GM12878 (cell line): ENCODE measurements around the gene ZNF682. TPM values are rescaled to one million over a fixed set of nuclear protein-coding genes. Genes with fewer than 3 reads are reported as not detected.

Experiments used
- ATAC-seq: fragments of 200-7000 bp; cut with Tn5 transposase; 3 replicates; pipeline ENCODE4 v1.9.1; 2020; ENCODE audit warnings: mild to moderate bottlenecking, moderate library complexity
- BruUV-seq: library from RNA; stranded (reverse); fragments of 400-500 nt; replicated peaks from 2 replicates; lab custom pipeline; 2021; lab: Mats Ljungman, UMichigan
- CTCF ChIA-PET: fragments of 300-600 bp; sonication (Branson Sonifier 250); formaldehyde crosslinking; extraction: SDS; loops from one replicate; lab custom pipeline; 2021; ENCODE audit warnings: inconsistent platforms; lab: Yijun Ruan, JAX
- POLR2A ChIA-PET: fragments of 350-600 bp; formaldehyde crosslinking; extraction: SDS; loops from one replicate; lab custom pipeline; 2021; ENCODE audit warnings: inconsistent platforms; lab: Charles Lee
- RAD21 ChIA-PET: fragments of 300-600 bp; sonication (Branson Sonifier 250); formaldehyde crosslinking; loops from one replicate; lab custom pipeline; 2023; ENCODE audit warnings: antibody characterized with exemption; ENCODE audit not compliant: unreplicated experiment; lab: Charles Lee
- SMC1A ChIA-PET: fragments of 300-600 bp; sonication (Branson Sonifier 250); formaldehyde crosslinking; loops from one replicate; lab custom pipeline; 2023; ENCODE audit not compliant: unreplicated experiment, uncharacterized antibody; lab: Charles Lee
- DNase-seq: peaks from one replicate; pipeline ENCODE4 v3.0.0-alpha.2; 2011; ENCODE audit warnings: low read depth, low spot score
- FAIRE-seq: peaks from 3 replicates; lab custom pipeline; 2011; peaks lifted over from hg19 to GRCh38; lab: Jason Lieb, UNC
- H2AFZ ChIP-seq: 2 replicates; pipeline ENCODE4 v1.6.0; 2011; ENCODE audit warnings: low read depth, low read length, control low read depth; ENCODE audit not compliant: control insufficient read depth
- H3K27ac ChIP-seq: 2 replicates; pipeline ENCODE4 v1.5.1; 2011; ENCODE audit warnings: control low read depth; ENCODE audit not compliant: control insufficient read depth, insufficient read depth
- H3K27me3 ChIP-seq, 2 experiments: replicated peaks in 1 of 2; 2 replicates each; pipeline versions ENCODE4 v1.6.0 to v1.6.1; 2011; ENCODE audit warnings: low read length in 1 of 2; ENCODE audit not compliant: control insufficient read depth in 2 of 2, insufficient read depth in 2 of 2
- H3K36me3 ChIP-seq, 2 experiments: 2 replicates each; pipeline ENCODE4 v1.5.1; 2011; ENCODE audit warnings: low read length in 1 of 2; ENCODE audit not compliant: control insufficient read depth in 2 of 2, insufficient read depth in 2 of 2
- H3K4me1 ChIP-seq: 2 replicates; pipeline ENCODE4 v1.6.1; 2011; ENCODE audit warnings: mild to moderate bottlenecking, low read length, moderate library complexity, mixed read lengths; ENCODE audit not compliant: control insufficient read depth, insufficient read depth
- H3K4me2 ChIP-seq: 2 replicates; pipeline ENCODE4 v1.6.0; 2011; ENCODE audit warnings: control low read depth; ENCODE audit not compliant: control insufficient read depth, insufficient read depth
- H3K4me3 ChIP-seq: fragments of 200-600 bp; sonication (generic); 2 replicates; pipeline ENCODE4 v1.5.1; 2016
- H3K79me2 ChIP-seq: 2 replicates; pipeline ENCODE4 v1.6.0; 2011; ENCODE audit warnings: low read length; ENCODE audit not compliant: control insufficient read depth, insufficient read depth
- H3K9ac ChIP-seq: 2 replicates; pipeline ENCODE4 v1.8.0; 2011; ENCODE audit warnings: low read length, control low read depth, mixed read lengths; ENCODE audit not compliant: control insufficient read depth, insufficient read depth
- H3K9me3 ChIP-seq: replicated peaks from 3 replicates; pipeline ENCODE4 v1.5.1; 2011; ENCODE audit warnings: mild to moderate bottlenecking, low read length; ENCODE audit not compliant: control insufficient read depth, insufficient read depth
- H4K20me1 ChIP-seq: 2 replicates; pipeline ENCODE4 v1.6.0; 2011; ENCODE audit not compliant: control insufficient read depth, insufficient read depth
- HSF1 ChIP-seq: fragments of 150-350 bp; IDR thresholded peaks from 2 replicates; pipeline ENCODE4 v1.6.1; 2014; ENCODE audit warnings: mild to moderate bottlenecking, low read depth, low read length
- REST ChIP-seq: IDR thresholded peaks from 2 replicates; pipeline ENCODE4 v1.6.1; 2012; ENCODE audit warnings: mild to moderate bottlenecking, low read depth, low read length
- TBL1XR1 ChIP-seq: IDR thresholded peaks from 2 replicates; pipeline ENCODE4 v1.6.1; 2012; ENCODE audit warnings: low read depth, low read length, improper control_type of control experiment
- WGBS: methylation state at CpG from one replicate; pipeline ENCODE4 v1.1.6; 2016; ENCODE audit warnings: low lambda C conversion rate; ENCODE audit not compliant: insufficient replicate concordance, insufficient coverage; ENCODE audit errors: missing lambda C conversion rate; 5-methylcytosine and 5-hydroxymethylcytosine counted together
- in situ Hi-C: fragments of 300-500 bp; cut with MboI; formaldehyde crosslinking; loops from 9 replicates; pipeline ENCODE4 v1.14.3; 2018; ENCODE audit warnings: mixed read lengths
- intact Hi-C: fragments of 100-400 bp; cut with micrococcal nuclease; formaldehyde crosslinking; loops from one replicate; pipeline ENCODE4 v1.14.2; 2022; ENCODE audit not compliant: unreplicated experiment
- polyA plus RNA-seq, 11 experiments: library from polyadenylated mRNA; depleted of rRNA in 4 of 11; unstranded in 6 of 11; stranded (reverse) in 5 of 11; fragments of >200 nt; fragmentation: Nextera tagmentation in 4 of 11; fragmentation: Illumina TruSeq in 1 of 11; extraction: Ambion mirVana in 4 of 11; extraction: Trizol in 1 of 11; gene quantifications; 1 replicate in 1 of 11; 2 replicates in 10 of 11; pipeline versions ENCODE4 v1.2.1 to v1.2.3, GENCODE V29; 2011 to 2016; ENCODE audit warnings: inconsistent platforms in 2 of 11, missing spikeins in 2 of 11, low read depth in 1 of 11
- total RNA-seq, 4 experiments: library from RNA; depleted of rRNA in 3 of 4; stranded (reverse); fragments of >200 nt in 3 of 4; fragmentation: Illumina TruSeq in 1 of 4; extraction: Trizol in 1 of 4; gene quantifications; 2 replicates each; pipeline versions ENCODE4 v1.2.1 to v1.2.3, GENCODE V29; 2013 to 2021

ZNF682 gene
- total and polyA plus RNA-seq, 10 of the 15 experiments (the other 5 are each of a cell fraction or from before 2014, with no cell fraction given): 0.06 to 1.6 (median 0.27) TPM; not detected in 3

- no peak for TF ChIP-seq HSF1
- TF ChIP-seq REST: no peak
These were observed 28.6 kb upstream of the ZNF682 start (continued) for GRCh38 chr19:20067943-20068342.

- in situ Hi-C loops: no loop called here
- DNase-seq: no peak
- RAD21 ChIA-PET: no interaction called here
- no peak for ATAC-seq
- Histone ChIP-seq H3K4me1 (no peaks in the 10 kb centered on the region), H3K9ac (no peak overlapping the region), H3K4me2 (no peak overlapping the region), H2AFZ (no peak overlapping the region), H3K4me3 (no peak overlapping the region), H3K79me2 (no peaks in the 10 kb centered on the region), H3K9me3 (no peaks in the 10 kb centered on the region; the same call in 2 of the 3 replicates), H3K36me3 (no peaks in the 10 kb centered on the region), H3K27me3 (no peaks in the 10 kb centered on the region), H3K27ac (no peak overlapping the region), H4K20me1 (no peaks in the 10 kb centered on the region)
- intact Hi-C loops: no loop called here
- FAIRE-seq: no peak
- TF ChIP-seq TBL1XR1: no peak
- no TSS peak for BruUV-seq
- POLR2A ChIA-PET: interaction anchor here (0.6 kb wide), 2 partner anchors 186 to 203 kb away, joined by 3 to 6 read pairs; no protein-coding TSS in a partner anchor
- SMC1A ChIA-PET: no interaction called here
- 10% methylated on average over 3 of the region's 3 CpGs for WGBS
- CTCF ChIA-PET: no interaction called here
These were observed 27.6 kb upstream of the ZNF682 start for GRCh38 chr19:20066861-20067260.
